SH-SY5Y (cell line): Measurements from ENCODE around the gene RECK.

Experiments used
- GATA2 ChIP-seq: IDR thresholded peaks from 2 replicates; pipeline ENCODE4 v1.6.1; 2011; ENCODE audit warnings: mild to moderate bottlenecking, low read depth, low read length
- GATA3 ChIP-seq: IDR thresholded peaks from 2 replicates; pipeline ENCODE4 v1.6.1; 2011; ENCODE audit warnings: low read depth, mild to moderate bottlenecking, low read length, moderate library complexity

DNA sequence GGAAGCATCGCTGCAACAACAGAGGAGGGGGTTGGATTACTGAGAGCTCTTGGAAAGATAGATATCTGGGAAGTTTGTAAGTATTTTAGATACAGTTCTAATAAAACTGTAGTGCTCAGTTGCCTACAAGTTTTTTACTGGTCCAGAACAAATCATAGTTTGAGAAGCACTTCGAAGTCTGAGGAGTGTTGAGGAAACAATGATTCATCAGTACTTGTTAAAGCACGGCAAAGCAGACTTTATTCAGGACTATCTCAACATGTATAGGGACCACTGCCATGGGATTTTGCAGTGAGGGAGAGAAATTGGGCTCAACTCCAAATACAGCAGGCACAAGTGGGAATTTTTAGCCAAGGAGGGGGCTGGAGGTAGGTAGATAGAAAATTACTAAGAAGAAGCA is 25.3 kb upstream of the RECK start:
- TF ChIP-seq GATA3 (no peak), GATA2 (no peak)
